Astrocyte of the spinal cord (primary cell): ENCODE measurements around the gene ZBTB16.

Experiments
- DNase-seq: peaks from one replicate; pipeline ENCODE4 v3.0.0; 2011; ENCODE audit warnings: low read depth, low spot score
- H3K4me3 ChIP-seq: 2 replicates; pipeline ENCODE4 v1.5.1; 2011; ENCODE audit warnings: low read depth, mild to moderate bottlenecking, low read length, moderate library complexity
- in situ Hi-C: cut with HindIII; loops from 2 replicates; pipeline ENCODE4 v1.10.0; 2017; ENCODE audit warnings: low sequenced_read_pairs
- TF ChIP-seq, protein P1 (sequence below): IDR thresholded peaks from 2 replicates; pipeline ENCODE4 v1.5.1; 2012; ENCODE audit warnings: low read depth, mild to moderate bottlenecking, low read length, inconsistent platforms

Gene ZBTB16

DNA sequence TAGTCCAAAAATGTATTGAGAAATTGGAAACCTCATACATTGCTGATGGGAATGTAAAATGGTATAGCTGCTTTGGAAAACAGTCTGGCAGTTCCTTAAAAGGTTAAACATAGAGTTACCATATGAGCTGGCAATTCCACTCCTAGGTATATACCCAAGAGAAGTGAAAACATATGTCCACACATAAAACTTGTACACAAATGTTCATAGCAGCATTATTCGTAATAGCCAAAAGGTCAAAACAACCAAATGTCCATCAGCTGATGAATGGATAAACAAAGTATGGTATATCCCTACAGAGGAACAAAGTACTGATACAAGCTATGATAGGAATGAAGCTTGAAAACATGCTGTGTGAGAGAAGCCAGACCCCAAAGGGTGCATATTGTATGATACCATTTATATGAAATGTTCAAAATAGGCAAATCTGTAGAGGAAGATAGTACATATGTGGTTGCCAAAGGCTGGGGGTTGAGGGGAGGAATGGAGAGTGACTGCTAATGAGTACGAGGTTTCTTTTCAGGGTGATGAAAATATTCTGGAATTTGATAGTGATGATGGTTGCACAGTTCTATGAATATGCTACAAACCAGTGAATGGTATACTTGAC is 85.8 kb downstream of the ZBTB16 start:
- no peak for DNase-seq
- H3K4me3 ChIP-seq = no peak overlapping the region
- TF ChIP-seq, protein P1, sequence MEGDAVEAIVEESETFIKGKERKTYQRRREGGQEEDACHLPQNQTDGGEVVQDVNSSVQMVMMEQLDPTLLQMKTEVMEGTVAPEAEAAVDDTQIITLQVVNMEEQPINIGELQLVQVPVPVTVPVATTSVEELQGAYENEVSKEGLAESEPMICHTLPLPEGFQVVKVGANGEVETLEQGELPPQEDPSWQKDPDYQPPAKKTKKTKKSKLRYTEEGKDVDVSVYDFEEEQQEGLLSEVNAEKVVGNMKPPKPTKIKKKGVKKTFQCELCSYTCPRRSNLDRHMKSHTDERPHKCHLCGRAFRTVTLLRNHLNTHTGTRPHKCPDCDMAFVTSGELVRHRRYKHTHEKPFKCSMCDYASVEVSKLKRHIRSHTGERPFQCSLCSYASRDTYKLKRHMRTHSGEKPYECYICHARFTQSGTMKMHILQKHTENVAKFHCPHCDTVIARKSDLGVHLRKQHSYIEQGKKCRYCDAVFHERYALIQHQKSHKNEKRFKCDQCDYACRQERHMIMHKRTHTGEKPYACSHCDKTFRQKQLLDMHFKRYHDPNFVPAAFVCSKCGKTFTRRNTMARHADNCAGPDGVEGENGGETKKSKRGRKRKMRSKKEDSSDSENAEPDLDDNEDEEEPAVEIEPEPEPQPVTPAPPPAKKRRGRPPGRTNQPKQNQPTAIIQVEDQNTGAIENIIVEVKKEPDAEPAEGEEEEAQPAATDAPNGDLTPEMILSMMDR = no peak
- in situ Hi-C loops = no loop called here

DNA sequence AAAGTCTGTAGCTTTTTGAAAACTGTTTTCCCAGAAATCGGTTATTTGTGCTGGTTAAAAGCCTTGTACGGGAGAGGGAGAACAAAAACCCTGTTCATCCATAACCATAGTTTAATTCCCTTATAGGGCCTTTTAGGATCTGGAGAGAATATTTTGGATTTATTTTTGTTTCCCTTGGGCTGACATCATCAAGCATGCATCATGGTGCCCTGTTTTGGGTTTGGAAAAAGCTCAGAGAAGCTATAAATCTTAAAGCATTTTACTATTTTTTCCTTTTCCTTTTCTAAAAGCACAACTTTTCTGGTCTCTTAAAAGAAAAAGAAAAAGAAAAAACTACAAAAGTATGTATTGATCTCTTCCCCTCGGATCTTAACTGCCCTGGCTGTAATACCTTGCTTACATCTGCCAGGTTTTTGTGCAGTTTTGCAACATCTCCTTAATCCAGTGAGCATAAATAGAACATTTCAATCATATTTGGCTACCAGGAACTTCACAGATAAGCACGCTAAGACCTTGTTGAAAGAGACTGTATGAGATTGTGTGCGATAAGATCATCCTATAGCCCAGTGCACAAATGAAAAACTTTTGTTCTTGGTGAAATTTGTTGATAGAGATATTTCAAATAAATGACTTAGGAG is 88.0 kb downstream of the ZBTB16 start:
- no peak overlapping the region for H3K4me3 ChIP-seq
- TF ChIP-seq, protein P1 = no peak
- no peak for DNase-seq
- in situ Hi-C loops = no loop called here

DNA sequence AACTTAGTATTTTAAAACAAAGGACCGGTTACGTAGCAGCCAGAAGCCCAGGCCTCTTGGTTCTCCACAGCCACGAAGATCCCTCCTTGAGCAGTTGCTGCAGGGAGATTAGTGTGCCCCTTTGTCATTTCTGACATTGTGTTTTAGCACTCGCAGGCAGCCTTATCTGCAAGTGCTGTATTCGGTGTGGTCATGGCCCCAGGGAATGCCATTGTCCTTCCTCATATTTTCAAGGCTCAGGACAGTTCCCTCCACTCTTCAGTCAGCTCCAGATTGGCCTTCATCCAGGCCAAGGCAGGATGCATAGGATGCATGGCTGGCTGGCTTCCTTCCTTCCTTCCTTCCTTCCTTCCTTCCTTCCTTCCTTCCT is 88.5 kb downstream of the ZBTB16 start:
- in situ Hi-C loops = no loop called here
- TF ChIP-seq, protein P1 = no peak
- no peak for DNase-seq

DNA sequence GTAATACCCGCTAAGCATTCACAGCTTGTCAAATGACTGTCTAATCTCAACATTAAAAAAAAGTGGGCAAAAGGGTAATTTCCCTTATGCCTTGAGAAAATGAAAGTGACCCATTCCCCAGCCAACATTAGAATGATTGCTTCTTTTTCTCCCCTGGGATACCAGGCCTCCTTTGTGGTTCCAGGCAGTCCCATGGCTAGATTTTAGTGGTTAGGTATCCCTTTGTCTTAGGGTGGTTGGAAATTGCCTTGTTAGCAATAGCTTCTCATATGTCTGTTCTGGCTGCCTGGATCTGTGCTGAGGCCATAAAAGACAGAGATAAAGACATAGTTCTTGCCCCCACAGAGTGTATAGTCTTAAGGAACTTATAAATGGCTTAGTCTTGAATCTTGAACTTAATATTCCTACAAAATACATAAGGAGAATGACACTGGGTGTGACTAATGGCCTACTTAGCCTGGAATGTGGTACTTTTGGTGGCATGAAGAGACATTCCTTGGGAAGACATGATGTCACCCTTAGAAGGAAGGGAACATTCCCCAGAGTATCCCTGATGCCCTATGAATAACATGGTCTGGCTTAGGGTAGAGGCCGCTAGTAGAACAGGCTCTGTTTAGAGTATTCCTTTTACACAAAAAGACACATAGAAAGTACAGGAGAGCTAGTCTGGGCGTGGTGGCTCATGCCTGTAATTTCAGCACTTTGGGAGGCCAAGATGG is 90.3 kb downstream of the ZBTB16 start:
- H3K4me3 ChIP-seq = no peak overlapping the region
- TF ChIP-seq, protein P1 = no peak
- in situ Hi-C loops = no loop called here
- DNase-seq = no peak

More for the DNA sequence above, 88.5 kb downstream of the ZBTB16 start:
- no peak overlapping the region for H3K4me3 ChIP-seq

DNA sequence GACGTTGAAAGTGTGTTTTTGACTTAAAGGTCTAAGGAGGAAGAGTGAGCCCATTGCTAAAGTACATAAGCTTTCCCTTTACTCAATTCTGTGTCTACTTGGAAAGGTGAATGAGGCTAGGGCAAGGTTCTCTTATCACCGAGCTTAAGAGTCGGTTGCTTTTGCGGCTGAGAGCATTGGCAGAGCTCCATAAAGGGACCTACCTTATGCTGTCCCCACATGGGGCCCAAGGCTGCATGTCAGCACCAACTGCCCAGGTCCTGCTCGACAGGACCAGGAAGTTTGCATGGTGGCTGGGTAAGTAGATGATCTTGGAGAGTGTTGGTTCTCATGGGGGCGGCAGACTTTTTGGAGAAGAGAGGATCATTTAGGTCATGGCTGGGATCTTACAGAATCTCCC is 91.2 kb downstream of the ZBTB16 start:
- TF ChIP-seq, protein P1 = no peak
- DNase-seq = no peak
- no peak overlapping the region for H3K4me3 ChIP-seq
- in situ Hi-C loops = no loop called here

DNA sequence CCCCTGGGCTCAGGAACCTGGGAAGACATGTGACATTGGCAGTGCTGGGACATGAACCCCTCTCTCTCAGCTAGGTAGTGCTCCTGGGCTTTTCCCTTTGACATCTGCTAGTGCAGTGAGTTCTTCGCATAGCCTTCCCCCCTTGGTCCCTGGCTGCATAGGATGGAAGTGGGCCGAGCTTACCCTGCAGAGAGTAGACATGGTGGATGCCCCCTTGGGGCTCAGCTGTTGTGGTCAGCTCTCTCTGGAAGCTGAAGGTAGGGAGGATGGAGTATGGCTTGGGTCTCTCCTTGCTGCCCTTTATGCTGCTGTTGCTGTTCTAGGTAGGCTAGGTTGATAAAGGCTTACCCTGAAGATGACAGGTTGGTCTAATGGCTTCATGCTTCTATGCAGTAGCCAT is 92.1 kb downstream of the ZBTB16 start:
- TF ChIP-seq, protein P1 = no peak
- H3K4me3 ChIP-seq = no peak overlapping the region
- no peak for DNase-seq
- in situ Hi-C loops = no loop called here
